GM08714 (cell line): ENCODE measurements around the gene C4orf46.
"Not testable (repeated sequence)": the region's sequence is repeated elsewhere in the genome, so short reads cannot be mapped to it uniquely, and the experiment has no call there.

ENCODE experiments used
- H3K4me3 ChIP-seq: fragments of 200-500 bp; sonication (Bioruptor generic); 2 replicates; pipeline ENCODE4 v1.5.1; 2014; ENCODE audit warnings: mild to moderate bottlenecking, low read length, inconsistent platforms
- ZNF274 ChIP-seq: IDR thresholded peaks from 2 replicates; pipeline ENCODE4 v1.6.1; 2012; ENCODE audit warnings: mild to moderate bottlenecking, low read depth, low read length

C4orf46 gene

GRCh38 chr4:158671665-158671914 lies at the start of gene C4orf46:
Gene C4orf46 (minus strand): TSS chr4:158671887. CDS start chr4:158671801, 86 bp downstream.
- TF ChIP-seq ZNF274: no peak
- peak within 1 kb of the TSS; percentile 78 for H3K4me3 ChIP-seq

- no peak overlapping the region for H3K4me3 ChIP-seq
- TF ChIP-seq ZNF274: no peak
Measured at GRCh38 chr4:158715802-158716201, 44.1 kb upstream of the C4orf46 start.

- H3K4me3 ChIP-seq: no peak overlapping the region
- TF ChIP-seq ZNF274: no peak
Measured at GRCh38 chr4:158714937-158715336, 43.2 kb upstream of the C4orf46 start.

GRCh38 chr4:158712622-158713021 lies 40.9 kb upstream of the C4orf46 start:
- not testable (repeated sequence) for H3K4me3 ChIP-seq

GRCh38 chr4:158710814-158711213 lies 39.1 kb upstream of the C4orf46 start:
- no peak for TF ChIP-seq ZNF274
- H3K4me3 ChIP-seq: no peak overlapping the region

GRCh38 chr4:158704274-158704673 lies 32.6 kb upstream of the C4orf46 start:
- no peak for TF ChIP-seq ZNF274
- no peak overlapping the region for H3K4me3 ChIP-seq

- H3K4me3 ChIP-seq: no peak overlapping the region
- TF ChIP-seq ZNF274: no peak
Measured at GRCh38 chr4:158688813-158689212, 17.1 kb upstream of the C4orf46 start.

GRCh38 chr4:158682066-158682465 lies 10.4 kb upstream of the C4orf46 start:
- no peak for TF ChIP-seq ZNF274
- H3K4me3 ChIP-seq: no peak overlapping the region

GRCh38 chr4:158681629-158682028 lies 9.9 kb upstream of the C4orf46 start:
- TF ChIP-seq ZNF274: no peak
- no peak overlapping the region for H3K4me3 ChIP-seq

- no peak overlapping the region for H3K4me3 ChIP-seq
- no peak for TF ChIP-seq ZNF274
Measured at GRCh38 chr4:158678767-158679166, 7.1 kb upstream of the C4orf46 start.

GRCh38 chr4:158676076-158676475 lies 4.4 kb upstream of the C4orf46 start:
- TF ChIP-seq ZNF274: no peak

GRCh38 chr4:158673633-158674032 lies 1.9 kb upstream of the C4orf46 start:
- no peak for TF ChIP-seq ZNF274
- H3K4me3 ChIP-seq: no peak overlapping the region

More at GRCh38 chr4:158676076-158676475, 4.4 kb upstream of the C4orf46 start:
- no peak overlapping the region for H3K4me3 ChIP-seq

- H3K4me3 ChIP-seq: peak within 1 kb of the TSS; percentile 78
- TF ChIP-seq ZNF274: no peak
Measured at GRCh38 chr4:158671915-158672806, 474 bp upstream of the C4orf46 start, which contains the start of gene ETFDH. Gene ETFDH (plus strand): TSS chr4:158672296. CDS start chr4:158672457, 161 bp downstream.

GRCh38 chr4:158670975-158671664 lies 567 bp downstream of the C4orf46 start:
- H3K4me3 ChIP-seq: peak overlapping the region; percentile 73
- no peak for TF ChIP-seq ZNF274

- no peak overlapping the region for H3K4me3 ChIP-seq
- TF ChIP-seq ZNF274: no peak
Measured at GRCh38 chr4:158669310-158669709, 2.4 kb downstream of the C4orf46 start.
